Muscle of arm (tissue), 12 donors: ENCODE results near the gene OXSR1. TPM values are rescaled to one million over a fixed set of nuclear protein-coding genes. Genes with fewer than 3 reads are reported as not detected.
"Not testable (repeated sequence)": the region's sequence is repeated elsewhere in the genome, so short reads cannot be mapped to it uniquely, and the experiment has no call there.

Experiments used
- DNase-seq: peaks from one replicate; pipeline ENCODE4 v3.0.0-alpha.2; 2013
- polyA plus RNA-seq, 12 donors: library from polyadenylated mRNA; unstranded; fragments of 120-200 nt; gene quantifications; one replicate each; pipeline ENCODE4 v1.2.1, GENCODE V29; 2013; ENCODE audit not compliant: insufficient read length in 12 of 12

OXSR1 gene
- polyA plus RNA-seq, 12 donors = 27.4 to 39.5 (median 37.7) TPM; not detected in 1

- DNase-seq = no peak
Measured at GRCh38 chr3:38163841-38164642, 1.3 kb upstream of the OXSR1 start.

DNA sequence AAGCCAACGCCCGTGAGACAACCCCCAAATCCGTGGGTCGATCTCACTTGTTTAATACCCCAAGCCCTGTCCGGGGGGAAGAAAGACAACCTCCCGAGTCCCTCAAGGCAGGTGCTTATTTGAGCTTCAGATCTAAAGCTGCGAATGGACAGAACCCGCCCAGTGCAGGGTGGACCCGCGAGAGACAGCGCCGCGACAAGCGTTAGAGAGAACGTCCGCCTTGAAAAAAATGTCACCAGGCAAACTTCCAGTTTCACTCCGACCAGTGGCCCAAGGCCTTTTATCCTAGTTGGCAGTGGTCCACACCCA, 740 bp upstream of the OXSR1 start:
- no peak for DNase-seq

DNA sequence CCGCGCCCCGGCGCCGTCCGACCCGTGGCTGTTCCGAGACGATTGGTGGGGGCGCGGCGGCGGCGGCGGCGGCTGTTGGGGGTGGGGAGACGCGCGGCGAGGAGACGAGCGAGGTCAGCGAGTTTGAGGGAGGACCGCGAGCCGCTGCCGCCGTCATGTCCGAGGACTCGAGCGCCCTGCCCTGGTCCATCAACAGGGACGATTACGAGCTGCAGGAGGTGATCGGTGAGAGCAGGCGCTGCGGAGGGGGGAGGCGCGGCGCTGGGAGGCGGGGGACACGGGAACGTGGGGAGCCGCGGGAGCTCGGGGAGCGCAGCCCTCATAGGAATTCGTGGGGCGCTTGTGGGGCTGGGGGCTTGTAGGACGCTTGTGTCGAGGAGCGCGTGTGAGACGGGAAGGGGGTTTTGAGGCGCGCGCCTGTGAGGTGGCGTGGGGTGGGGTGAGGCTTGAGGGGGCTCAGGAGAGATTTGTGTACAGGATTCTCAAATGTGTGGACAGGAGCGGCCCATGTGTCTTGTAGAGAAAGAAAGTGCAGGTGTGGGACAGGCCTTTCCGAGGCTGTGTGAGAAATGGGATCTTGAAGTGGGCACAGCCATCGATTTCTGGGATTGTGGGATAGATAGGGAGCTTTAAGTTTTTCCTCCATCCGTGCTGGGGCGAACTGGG, 518 bp downstream of the OXSR1 start:
- DNase-seq = peak; percentile 30

- DNase-seq = no peak
Measured at GRCh38 chr3:38167591-38167990, 2.3 kb downstream of the OXSR1 start.

GRCh38 chr3:38168151-38169026, 3.1 kb downstream of the OXSR1 start:
- no peak for DNase-seq

GRCh38 chr3:38169027-38169317, 3.6 kb downstream of the OXSR1 start:
- no peak for DNase-seq

- no peak for DNase-seq
Measured at GRCh38 chr3:38170722-38171121, 5.4 kb downstream of the OXSR1 start.

GRCh38 chr3:38171622-38172021, 6.3 kb downstream of the OXSR1 start:
- no peak for DNase-seq

DNA sequence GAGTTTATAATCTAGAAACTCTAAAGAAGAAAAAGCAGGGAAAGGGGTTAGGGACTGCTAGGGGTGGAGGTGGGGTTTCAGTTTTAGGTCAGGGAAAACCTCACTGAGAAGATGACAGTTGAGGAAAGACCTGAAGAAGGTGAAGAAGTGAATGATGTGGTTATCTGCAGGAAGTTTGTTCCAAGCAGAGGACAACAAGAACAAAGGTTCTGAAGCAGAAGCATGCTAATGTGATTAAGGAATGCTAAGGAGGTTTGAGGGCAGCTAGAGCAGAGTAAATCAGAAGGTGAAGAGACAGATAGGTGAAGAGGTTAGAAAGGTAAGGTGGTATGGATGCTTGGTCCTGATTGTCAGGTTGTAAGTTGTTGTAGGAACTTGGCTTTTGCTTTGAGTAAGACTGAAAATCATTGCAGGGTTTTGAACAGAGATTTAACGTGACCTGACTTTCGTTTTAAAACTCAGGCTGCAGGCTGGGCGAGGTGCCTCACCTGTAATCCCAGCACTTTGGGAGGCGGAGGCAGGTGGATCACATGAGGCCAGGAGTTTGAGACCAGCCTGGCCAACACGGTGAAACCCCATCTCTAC, 8.6 kb downstream of the OXSR1 start:
- DNase-seq = no peak

DNA sequence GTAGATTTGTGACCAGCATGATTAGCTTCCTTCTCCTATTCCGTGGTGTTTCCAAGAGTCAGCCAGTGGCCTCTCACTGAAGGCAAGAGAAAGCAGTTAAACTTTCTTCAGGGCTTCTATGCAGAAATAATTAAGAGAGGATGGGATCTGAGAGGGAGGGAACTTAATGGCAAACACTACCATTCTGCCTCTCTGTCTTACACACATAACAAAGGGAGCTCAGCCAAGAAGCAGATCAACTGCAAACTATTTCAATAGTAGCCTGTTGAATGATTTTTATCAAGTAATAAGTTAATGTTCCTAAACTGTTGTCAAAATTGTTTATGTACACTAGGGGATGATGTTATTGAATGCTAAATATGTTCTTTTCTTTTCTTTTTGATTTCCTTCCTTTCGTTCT, 11.8 kb downstream of the OXSR1 start:
- DNase-seq = no peak

DNA sequence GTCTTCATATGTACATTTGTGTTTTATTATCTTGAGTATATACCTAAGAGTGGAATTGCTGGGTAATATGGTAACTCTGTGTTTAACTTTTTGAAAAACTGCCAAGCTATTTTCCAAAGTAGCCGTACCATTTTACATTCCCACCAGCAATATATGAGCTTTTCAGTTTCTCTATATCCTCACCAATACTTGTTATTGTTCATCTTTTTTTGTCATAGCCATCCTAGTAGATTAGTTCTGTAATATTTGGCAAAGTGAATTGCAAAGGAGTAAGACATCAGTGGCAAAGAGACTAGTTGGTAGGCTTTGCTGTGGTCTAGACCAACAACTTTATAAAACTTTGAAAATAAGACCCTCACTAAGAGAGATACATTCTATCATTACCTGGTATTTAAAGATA, 21.4 kb downstream of the OXSR1 start:
- DNase-seq = no peak

DNA sequence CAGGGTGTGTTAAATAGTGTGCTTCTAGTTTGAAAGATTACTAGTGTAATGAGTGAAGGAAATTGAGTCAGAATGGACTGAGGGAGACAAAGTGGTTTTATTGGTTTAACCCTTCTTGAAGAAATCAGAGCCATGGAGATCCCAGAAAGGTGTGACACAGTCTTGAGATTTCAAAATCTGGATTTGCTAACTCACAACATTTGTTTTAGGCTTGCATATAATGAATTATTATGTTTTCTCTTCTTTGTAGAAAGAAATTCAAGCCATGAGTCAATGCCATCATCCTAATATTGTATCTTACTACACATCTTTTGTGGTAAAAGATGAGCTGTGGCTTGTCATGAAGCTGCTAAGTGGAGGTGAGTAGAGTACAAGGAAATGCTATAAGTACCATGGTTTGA, 25.1 kb downstream of the OXSR1 start:
- DNase-seq = no peak

GRCh38 chr3:38202931-38203330, 37.6 kb downstream of the OXSR1 start:
- DNase-seq = not testable (repeated sequence)

- no peak for DNase-seq
Measured at GRCh38 chr3:38203690-38204089, 38.4 kb downstream of the OXSR1 start.

GRCh38 chr3:38204599-38205471, 39.5 kb downstream of the OXSR1 start:
- no peak for DNase-seq

GRCh38 chr3:38205472-38205805, 40.1 kb downstream of the OXSR1 start:
- DNase-seq = no peak

DNA sequence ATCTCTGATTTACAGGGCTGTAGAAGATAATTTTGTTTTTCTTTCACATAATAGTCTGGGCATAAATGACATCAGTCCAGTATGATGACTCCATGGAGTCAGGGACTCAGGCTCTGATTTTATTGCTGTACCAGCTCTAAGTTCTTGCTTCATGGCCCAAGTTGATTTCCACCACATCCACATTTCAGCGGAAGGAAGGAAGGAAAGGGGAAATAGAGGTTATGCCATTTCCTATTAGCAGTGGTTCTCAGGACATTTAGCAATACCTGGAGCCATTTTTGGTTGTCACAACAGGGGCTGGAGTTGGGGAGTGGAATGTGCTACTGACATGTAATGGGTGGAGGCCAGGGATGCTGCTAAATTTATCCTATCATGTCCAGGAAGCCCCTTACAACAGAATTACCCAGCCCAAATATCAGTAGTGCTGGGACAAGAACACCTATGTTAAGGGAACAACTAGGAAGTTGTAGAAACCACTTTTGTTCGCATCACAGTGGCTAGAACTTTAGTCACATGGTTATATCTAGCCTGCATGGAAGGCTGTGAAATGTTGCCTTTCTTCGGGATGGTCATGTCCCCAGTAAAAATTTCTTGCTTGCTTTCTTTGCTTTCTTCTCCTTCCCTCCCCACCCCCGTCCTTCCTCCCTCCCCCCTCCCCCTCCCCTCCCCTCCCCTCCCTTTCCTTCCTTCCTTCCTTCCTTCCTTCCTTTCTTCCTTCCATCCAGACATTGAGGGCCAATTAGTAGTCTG, 42.1 kb downstream of the OXSR1 start:
- no peak for DNase-seq

DNA sequence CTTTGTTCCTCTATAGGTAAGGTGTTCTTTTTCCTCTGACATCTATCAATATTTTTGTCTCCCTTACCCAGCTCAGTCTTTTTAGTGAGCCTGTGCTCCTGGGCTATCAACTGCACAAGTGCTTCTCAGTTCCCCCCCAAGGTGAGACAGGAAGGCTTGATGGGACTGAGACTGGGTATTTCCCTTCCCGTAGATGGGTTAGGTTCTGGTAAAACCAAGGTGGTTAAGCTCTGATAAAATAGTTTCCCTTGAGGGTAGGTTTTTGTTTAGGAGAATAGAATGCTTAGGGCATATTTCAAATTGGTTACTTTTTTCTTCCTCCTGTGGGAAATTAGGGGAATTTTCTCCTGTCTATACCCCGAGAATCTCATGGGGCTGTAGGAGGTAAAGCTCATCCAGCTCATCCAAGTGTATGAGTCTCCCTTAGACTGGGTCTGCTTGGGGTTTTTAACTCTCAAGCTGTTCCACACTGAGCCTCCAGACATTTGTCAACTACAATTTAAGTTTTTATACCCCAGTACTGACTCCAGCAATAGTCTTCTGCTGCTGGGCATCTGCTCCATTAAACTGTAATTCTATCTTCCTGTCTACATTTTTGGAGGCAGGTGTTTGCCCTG, 44.9 kb downstream of the OXSR1 start:
- no peak for DNase-seq

DNA sequence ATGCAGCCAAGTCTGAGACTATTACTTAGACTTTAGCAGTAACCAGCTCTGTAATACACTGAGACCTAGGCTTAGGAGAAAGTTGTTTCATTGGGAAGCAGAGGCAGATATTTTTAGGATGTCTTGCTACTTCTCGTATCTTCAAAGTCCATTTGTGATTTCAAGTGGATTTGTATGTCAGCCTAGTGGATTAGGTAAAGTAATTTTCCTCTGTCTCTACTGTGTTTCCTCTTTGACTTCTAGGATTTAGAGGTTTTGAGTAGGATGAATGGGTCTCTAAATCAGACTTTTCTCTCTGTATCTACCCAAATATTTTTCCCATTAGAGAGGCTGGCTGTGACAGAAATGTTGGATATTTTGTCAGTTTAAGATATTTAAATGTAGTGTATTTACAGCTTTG, 46.8 kb downstream of the OXSR1 start:
- DNase-seq = no peak

GRCh38 chr3:38214560-38214959, 49.2 kb downstream of the OXSR1 start:
- DNase-seq = no peak
